ENCODE measurements around the gene CALCOCO1. TPM values are rescaled to one million over a fixed set of nuclear protein-coding genes. Genes with fewer than 3 reads are reported as not detected.
A peak's percentile ranks its signal among the peaks of the same experiment; 100 is the strongest.

Gene CALCOCO1
- total RNA-seq, 1 donor from 2014 or later, result 144 TPM

GRCh38 chr12:53659011-53659551, 68.2 kb downstream of the CALCOCO1 start:
- H3K36me3 Mint-ChIP-seq (ENCODE audit: low read depth, unreplicated experiment), result peaks cover 17% of the 10 kb centered on the region
- H3K4me3 Mint-ChIP-seq (ENCODE audit: unreplicated experiment), result no peak overlapping the region
- H3K27ac Mint-ChIP-seq (ENCODE audit: unreplicated experiment), result peak overlapping the region; percentile 86
- H3K9me3 Mint-ChIP-seq (ENCODE audit: unreplicated experiment), result no peaks in the 10 kb centered on the region
- TF ChIP-seq CTCF (IDR thresholded peaks at IDR 0.05; ENCODE audit: unreplicated experiment), result no peak
- H3K4me1 Mint-ChIP-seq (ENCODE audit: unreplicated experiment), result peaks cover 18% of the 10 kb centered on the region
- no peaks in the 10 kb centered on the region for H3K27me3 Mint-ChIP-seq (ENCODE audit: unreplicated experiment)
- no peak for DNase-seq (ENCODE audit: low spot score)

Other genes starting within 250 kb of the CALCOCO1 start
- gene MAP3K12, start 228.0 kb downstream of the CALCOCO1 start, total RNA-seq (ENCODE audit: unreplicated experiment), result 20.9 TPM
- gene TARBP2, start 226.2 kb downstream of the CALCOCO1 start, total RNA-seq (ENCODE audit: unreplicated experiment), result 45.3 TPM
- not detected for gene NPFF, start 220.0 kb downstream of the CALCOCO1 start, total RNA-seq (ENCODE audit: unreplicated experiment)
- 63.3 TPM for gene ATF7, start 101.1 kb downstream of the CALCOCO1 start, total RNA-seq (ENCODE audit: unreplicated experiment)
- gene ATP5MC2, start 51.4 kb downstream of the CALCOCO1 start, total RNA-seq (ENCODE audit: unreplicated experiment), result 342 TPM
- gene CISTR, start 24.5 kb upstream of the CALCOCO1 start, total RNA-seq (ENCODE audit: unreplicated experiment), result 1.4 TPM
- gene HOXC13, start 211.4 kb upstream of the CALCOCO1 start, total RNA-seq (ENCODE audit: unreplicated experiment), result 0.38 TPM
- 1.3 TPM for gene HOXC12, start 227.5 kb upstream of the CALCOCO1 start, total RNA-seq (ENCODE audit: unreplicated experiment)
- gene HOXC11, start 245.7 kb upstream of the CALCOCO1 start, total RNA-seq (ENCODE audit: unreplicated experiment), result 0.38 TPM
- 1.4 TPM for gene HOTAIR, start 247.5 kb upstream of the CALCOCO1 start, total RNA-seq (ENCODE audit: unreplicated experiment)

All from endothelial cell (in vitro differentiated cells).